ENCODE data around the gene GSTM3.

Gene GSTM3

DNA sequence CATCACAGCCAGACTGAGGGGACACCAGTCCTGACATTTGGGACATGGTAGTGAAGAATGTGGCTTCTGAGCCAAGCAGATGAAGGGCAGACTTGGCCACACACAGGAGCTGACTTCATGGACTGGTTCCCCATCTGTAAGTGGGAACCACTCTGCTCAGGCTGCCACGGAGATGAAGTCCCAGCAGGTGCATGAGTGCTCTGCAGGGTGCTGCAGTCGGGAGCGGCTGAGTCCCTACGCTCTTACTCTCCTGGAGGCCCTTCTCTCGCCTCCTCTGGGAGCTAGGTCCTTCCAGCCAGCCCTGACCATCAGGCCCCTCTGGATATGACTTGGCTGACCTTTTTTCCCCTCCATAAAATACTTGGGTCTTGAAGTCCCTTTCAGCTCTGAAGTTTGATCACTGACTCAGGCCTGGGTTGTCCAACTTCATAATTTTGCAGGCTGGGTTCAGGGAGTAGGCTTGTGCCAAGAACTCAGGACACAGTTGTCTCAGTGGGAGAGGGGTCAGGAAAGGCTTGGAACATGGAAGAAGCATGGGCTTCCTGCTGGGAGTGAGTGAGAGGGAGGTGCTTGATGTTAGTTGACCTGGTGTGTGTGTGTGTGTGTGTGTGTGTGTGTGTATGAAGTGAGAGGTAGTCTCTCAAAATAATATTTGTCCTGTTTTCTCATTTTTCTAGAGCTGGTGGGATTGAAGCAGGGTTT is 43.9 kb upstream of the GSTM3 start:
- Histone ChIP-seq H4K20me1 (ENCODE audit: insufficient read depth, low read length) (no peaks in the 10 kb centered on the region), H3K9ac (ENCODE audit: low read length) (no peak overlapping the region), H3K36me3 (replicated peaks; ENCODE audit: insufficient read depth, low read length) (no peaks in the 10 kb centered on the region)

DNA sequence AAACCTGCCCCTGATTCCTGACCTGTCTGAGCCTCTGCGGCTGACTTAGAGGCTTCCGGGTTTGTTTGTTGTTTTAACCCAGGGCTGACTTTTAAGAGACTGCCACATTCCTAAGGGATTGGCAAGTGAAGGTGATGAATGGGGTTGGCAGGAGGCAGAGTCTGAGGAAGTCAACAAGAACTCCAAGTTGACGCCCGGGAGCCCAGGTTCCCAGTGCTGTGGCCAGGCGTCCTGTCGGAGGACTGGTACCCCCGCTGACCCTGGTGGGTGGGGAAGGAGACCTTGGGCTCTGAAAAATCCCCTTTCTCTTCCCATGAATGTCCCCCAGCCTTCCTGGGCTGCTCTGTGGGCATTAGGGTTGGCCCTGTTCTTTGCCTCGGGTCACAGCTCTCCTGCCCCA is 42.6 kb upstream of the GSTM3 start:
- Histone ChIP-seq H3K36me3 (replicated peaks; ENCODE audit: insufficient read depth, low read length) (no peaks in the 10 kb centered on the region), H3K9me2 (replicated peaks; ENCODE audit: insufficient read depth, low read length) (no peaks in the 10 kb centered on the region), H3K79me2 (ENCODE audit: low read length) (no peaks in the 10 kb centered on the region), H3K9ac (ENCODE audit: low read length) (no peak overlapping the region), H2AFZ (ENCODE audit: low read length) (no peak overlapping the region), H3F3A (ENCODE audit: insufficient read depth, low read length) (no peaks in the 10 kb centered on the region), H3K27me3 (replicated peaks; ENCODE audit: insufficient read depth, low read length) (no peaks in the 10 kb centered on the region), H3K27ac (ENCODE audit: low read length) (no peak overlapping the region), H3K4me1 (ENCODE audit: low read length) (no peaks in the 10 kb centered on the region), H3K9me3 (replicated peaks; ENCODE audit: insufficient read depth, low read length) (no peaks in the 10 kb centered on the region), H3K4me2 (ENCODE audit: low read depth, low read length) (no peak overlapping the region), H4K20me1 (ENCODE audit: insufficient read depth, low read length) (no peaks in the 10 kb centered on the region), H3K4me3 (ENCODE audit: low read length) (no peak overlapping the region)
- TF ChIP-seq EZH2phosphoT487 (IDR thresholded peaks at IDR 0.05; ENCODE audit: low read length) (no peak), EZH2 (optimal IDR thresholded peaks at IDR 0.05; ENCODE audit: low read depth, low read length) (no peak)
- no peak for DNase-seq

More for the DNA sequence above, 43.9 kb upstream of the GSTM3 start:
- TF ChIP-seq EZH2phosphoT487 (IDR thresholded peaks at IDR 0.05; ENCODE audit: low read length), result no peak
- TF ChIP-seq EZH2 (optimal IDR thresholded peaks at IDR 0.05; ENCODE audit: low read depth, low read length), result no peak
- TF ChIP-seq, protein P1, sequence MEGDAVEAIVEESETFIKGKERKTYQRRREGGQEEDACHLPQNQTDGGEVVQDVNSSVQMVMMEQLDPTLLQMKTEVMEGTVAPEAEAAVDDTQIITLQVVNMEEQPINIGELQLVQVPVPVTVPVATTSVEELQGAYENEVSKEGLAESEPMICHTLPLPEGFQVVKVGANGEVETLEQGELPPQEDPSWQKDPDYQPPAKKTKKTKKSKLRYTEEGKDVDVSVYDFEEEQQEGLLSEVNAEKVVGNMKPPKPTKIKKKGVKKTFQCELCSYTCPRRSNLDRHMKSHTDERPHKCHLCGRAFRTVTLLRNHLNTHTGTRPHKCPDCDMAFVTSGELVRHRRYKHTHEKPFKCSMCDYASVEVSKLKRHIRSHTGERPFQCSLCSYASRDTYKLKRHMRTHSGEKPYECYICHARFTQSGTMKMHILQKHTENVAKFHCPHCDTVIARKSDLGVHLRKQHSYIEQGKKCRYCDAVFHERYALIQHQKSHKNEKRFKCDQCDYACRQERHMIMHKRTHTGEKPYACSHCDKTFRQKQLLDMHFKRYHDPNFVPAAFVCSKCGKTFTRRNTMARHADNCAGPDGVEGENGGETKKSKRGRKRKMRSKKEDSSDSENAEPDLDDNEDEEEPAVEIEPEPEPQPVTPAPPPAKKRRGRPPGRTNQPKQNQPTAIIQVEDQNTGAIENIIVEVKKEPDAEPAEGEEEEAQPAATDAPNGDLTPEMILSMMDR (IDR thresholded peaks at IDR 0.05; ENCODE audit: low read length), result no peak
- Histone ChIP-seq H3K27me3 (replicated peaks; ENCODE audit: insufficient read depth, low read length) (no peaks in the 10 kb centered on the region), H3K4me2 (ENCODE audit: low read depth, low read length) (no peak overlapping the region), H3K9me2 (replicated peaks; ENCODE audit: insufficient read depth, low read length) (no peaks in the 10 kb centered on the region), H2AFZ (ENCODE audit: low read length) (no peak overlapping the region), H3K27ac (ENCODE audit: low read length) (no peak overlapping the region), H3K4me1 (ENCODE audit: low read length) (no peaks in the 10 kb centered on the region), H3F3A (ENCODE audit: insufficient read depth, low read length) (no peaks in the 10 kb centered on the region), H3K79me2 (ENCODE audit: low read length) (no peaks in the 10 kb centered on the region), H3K9me3 (replicated peaks; ENCODE audit: insufficient read depth, low read length) (no peaks in the 10 kb centered on the region), H3K4me3 (ENCODE audit: low read length) (no peak overlapping the region)
- no peak for DNase-seq

DNA sequence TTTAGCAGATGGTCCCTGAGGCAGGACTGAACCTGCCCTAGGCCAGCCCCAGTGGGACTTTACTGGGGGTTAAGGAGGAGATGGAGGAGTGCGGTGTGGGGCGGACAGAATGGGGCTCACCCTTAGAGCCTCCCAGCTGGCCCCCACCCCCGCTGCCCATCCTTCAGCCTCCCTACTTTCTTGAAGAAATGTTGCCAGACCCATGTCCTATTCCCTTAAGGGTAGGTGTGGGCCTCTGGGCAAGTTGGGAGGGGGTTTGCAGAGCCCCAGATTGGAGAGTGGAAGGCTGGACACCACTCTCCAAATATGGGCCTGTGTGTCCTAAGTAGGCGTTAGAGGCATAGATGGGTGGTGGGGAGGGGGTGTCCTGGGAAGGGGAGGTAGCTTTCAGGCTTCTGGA is 42.1 kb upstream of the GSTM3 start:
- H3K27me3 ChIP-seq (replicated peaks; ENCODE audit: insufficient read depth, low read length), result no peaks in the 10 kb centered on the region
- no peak overlapping the region for H2AFZ ChIP-seq (ENCODE audit: low read length)
- no peak overlapping the region for H3K4me2 ChIP-seq (ENCODE audit: low read depth, low read length)
- no peaks in the 10 kb centered on the region for H3K4me1 ChIP-seq (ENCODE audit: low read length)
- H3K79me2 ChIP-seq (ENCODE audit: low read length), result no peaks in the 10 kb centered on the region
- no peaks in the 10 kb centered on the region for H4K20me1 ChIP-seq (ENCODE audit: insufficient read depth, low read length)
- TF ChIP-seq, protein P1 (IDR thresholded peaks at IDR 0.05; ENCODE audit: low read length), result no peak
- TF ChIP-seq EZH2 (optimal IDR thresholded peaks at IDR 0.05; ENCODE audit: low read depth, low read length), result no peak
- no peak for TF ChIP-seq EZH2phosphoT487 (IDR thresholded peaks at IDR 0.05; ENCODE audit: low read length)
- H3K9me2 ChIP-seq (replicated peaks; ENCODE audit: insufficient read depth, low read length), result no peaks in the 10 kb centered on the region
- no peak overlapping the region for H3K4me3 ChIP-seq (ENCODE audit: low read length)
- no peaks in the 10 kb centered on the region for H3K36me3 ChIP-seq (replicated peaks; ENCODE audit: insufficient read depth, low read length)
- H3K27ac ChIP-seq (ENCODE audit: low read length), result no peak overlapping the region
- DNase-seq, result no peak
- H3F3A ChIP-seq (ENCODE audit: insufficient read depth, low read length), result no peaks in the 10 kb centered on the region
- no peaks in the 10 kb centered on the region for H3K9me3 ChIP-seq (replicated peaks; ENCODE audit: insufficient read depth, low read length)
- no peak overlapping the region for H3K9ac ChIP-seq (ENCODE audit: low read length)

DNA sequence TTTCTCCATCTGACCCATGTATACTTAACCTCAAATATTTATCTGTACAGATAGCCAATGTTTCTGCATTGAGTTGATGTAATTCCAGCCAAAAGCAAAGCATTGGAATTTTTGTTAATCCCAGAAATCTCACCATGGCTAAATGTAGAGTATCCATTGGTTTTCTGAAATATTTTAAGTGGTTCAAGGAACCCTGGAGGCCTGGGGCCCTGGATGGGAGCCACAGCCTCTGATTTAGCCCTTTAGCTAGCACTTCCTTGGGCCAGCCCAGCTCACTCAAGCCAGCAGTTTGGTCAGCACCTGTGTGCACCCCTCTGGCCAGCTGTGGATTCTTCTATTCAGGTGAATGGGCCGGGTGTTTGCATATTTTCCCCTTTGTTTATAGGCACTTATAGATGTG is 41.7 kb upstream of the GSTM3 start:
- H3K9ac ChIP-seq (ENCODE audit: low read length), result no peak overlapping the region
- no peak overlapping the region for H2AFZ ChIP-seq (ENCODE audit: low read length)
- no peaks in the 10 kb centered on the region for H3K36me3 ChIP-seq (replicated peaks; ENCODE audit: insufficient read depth, low read length)
- H3K79me2 ChIP-seq (ENCODE audit: low read length), result no peaks in the 10 kb centered on the region
- H3K4me2 ChIP-seq (ENCODE audit: low read depth, low read length), result no peak overlapping the region
- H3K9me3 ChIP-seq (replicated peaks; ENCODE audit: insufficient read depth, low read length), result no peaks in the 10 kb centered on the region
- no peak overlapping the region for H3K27ac ChIP-seq (ENCODE audit: low read length)
- H3K4me3 ChIP-seq (ENCODE audit: low read length), result no peak overlapping the region
- no peaks in the 10 kb centered on the region for H3K4me1 ChIP-seq (ENCODE audit: low read length)
- no peaks in the 10 kb centered on the region for H3K9me2 ChIP-seq (replicated peaks; ENCODE audit: insufficient read depth, low read length)
- no peak for TF ChIP-seq EZH2phosphoT487 (IDR thresholded peaks at IDR 0.05; ENCODE audit: low read length)
- no peak for TF ChIP-seq EZH2 (optimal IDR thresholded peaks at IDR 0.05; ENCODE audit: low read depth, low read length)
- TF ChIP-seq, protein P1 (IDR thresholded peaks at IDR 0.05; ENCODE audit: low read length), result no peak
- DNase-seq, result no peak
- no peaks in the 10 kb centered on the region for H3K27me3 ChIP-seq (replicated peaks; ENCODE audit: insufficient read depth, low read length)
- no peaks in the 10 kb centered on the region for H3F3A ChIP-seq (ENCODE audit: insufficient read depth, low read length)
- H4K20me1 ChIP-seq (ENCODE audit: insufficient read depth, low read length), result no peaks in the 10 kb centered on the region

Data from MM.1S (cell line).